ENCODE data around the gene PRPF19.

DNA sequence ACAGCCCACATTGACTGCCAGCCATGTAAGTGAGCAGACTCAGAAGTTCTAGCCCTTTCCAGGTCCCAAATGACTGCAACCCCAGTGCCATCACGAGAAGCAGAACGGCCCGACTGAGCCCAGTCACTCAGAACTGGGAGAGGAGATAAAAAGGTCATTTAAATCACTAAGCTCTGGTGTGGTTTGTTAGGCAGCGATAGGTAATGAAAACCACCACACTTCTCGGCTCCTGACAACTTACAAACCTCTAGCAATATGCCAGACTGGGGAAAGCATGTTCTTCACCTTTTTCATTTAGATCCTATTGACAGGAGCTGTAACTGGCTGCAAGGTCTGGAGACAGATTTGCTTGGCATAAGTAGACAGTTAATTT lies 38.9 kb upstream of the PRPF19 start:
- TF ChIP-seq EZH2phosphoT487 (IDR thresholded peaks at IDR 0.05; ENCODE audit: insufficient read depth, low read depth): no peak
- no peak for TF ChIP-seq EZH2 (IDR thresholded peaks at IDR 0.05; ENCODE audit: insufficient read depth, poor library complexity, severe bottlenecking)

All from GM23248 (cell line).